ENCODE data around the gene KCNQ1OT1. TPM values are rescaled to one million over a fixed set of nuclear protein-coding genes. Genes with fewer than 3 reads are reported as not detected.

Gene KCNQ1OT1
- total and polyA plus RNA-seq, 9 of the 15 experiments (the other 6 are each of a cell fraction or from before 2014, with no cell fraction given), result 0.04 to 2.3 (median 0.74) TPM

DNA sequence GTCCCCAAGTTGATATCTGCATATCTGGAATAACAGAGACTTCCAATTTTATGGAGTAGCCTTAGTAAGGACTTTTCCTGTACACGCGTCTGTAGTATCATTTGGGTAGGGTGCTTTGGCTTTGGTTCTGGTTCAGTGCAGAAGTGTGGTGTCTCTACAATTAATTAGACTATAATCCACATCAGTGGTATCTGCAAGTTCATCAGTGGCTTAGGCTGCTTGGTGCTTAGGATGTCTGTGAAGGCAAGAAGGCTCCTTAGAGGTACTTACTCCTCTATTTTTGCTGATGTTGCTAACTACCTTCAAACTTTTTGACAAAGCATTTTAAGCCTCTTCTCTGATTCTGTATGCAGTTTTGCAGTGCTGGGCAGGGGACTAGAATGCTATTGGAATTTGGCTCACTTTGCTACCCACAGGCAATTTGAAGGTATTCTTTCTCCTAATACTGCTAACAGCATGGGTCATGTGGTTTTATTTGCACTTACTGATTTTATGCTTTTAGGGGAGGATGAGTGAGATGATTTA, 49.4 kb downstream of the KCNQ1OT1 start (continued):
- TF ChIP-seq, protein P1, sequence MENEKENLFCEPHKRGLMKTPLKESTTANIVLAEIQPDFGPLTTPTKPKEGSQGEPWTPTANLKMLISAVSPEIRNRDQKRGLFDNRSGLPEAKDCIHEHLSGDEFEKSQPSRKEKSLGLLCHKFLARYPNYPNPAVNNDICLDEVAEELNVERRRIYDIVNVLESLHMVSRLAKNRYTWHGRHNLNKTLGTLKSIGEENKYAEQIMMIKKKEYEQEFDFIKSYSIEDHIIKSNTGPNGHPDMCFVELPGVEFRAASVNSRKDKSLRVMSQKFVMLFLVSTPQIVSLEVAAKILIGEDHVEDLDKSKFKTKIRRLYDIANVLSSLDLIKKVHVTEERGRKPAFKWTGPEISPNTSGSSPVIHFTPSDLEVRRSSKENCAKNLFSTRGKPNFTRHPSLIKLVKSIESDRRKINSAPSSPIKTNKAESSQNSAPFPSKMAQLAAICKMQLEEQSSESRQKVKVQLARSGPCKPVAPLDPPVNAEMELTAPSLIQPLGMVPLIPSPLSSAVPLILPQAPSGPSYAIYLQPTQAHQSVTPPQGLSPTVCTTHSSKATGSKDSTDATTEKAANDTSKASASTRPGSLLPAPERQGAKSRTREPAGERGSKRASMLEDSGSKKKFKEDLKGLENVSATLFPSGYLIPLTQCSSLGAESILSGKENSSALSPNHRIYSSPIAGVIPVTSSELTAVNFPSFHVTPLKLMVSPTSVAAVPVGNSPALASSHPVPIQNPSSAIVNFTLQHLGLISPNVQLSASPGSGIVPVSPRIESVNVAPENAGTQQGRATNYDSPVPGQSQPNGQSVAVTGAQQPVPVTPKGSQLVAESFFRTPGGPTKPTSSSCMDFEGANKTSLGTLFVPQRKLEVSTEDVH (IDR thresholded peaks at IDR 0.05; ENCODE audit: low read depth, partially characterized antibody), result no peak
- TF ChIP-seq, protein P2, sequence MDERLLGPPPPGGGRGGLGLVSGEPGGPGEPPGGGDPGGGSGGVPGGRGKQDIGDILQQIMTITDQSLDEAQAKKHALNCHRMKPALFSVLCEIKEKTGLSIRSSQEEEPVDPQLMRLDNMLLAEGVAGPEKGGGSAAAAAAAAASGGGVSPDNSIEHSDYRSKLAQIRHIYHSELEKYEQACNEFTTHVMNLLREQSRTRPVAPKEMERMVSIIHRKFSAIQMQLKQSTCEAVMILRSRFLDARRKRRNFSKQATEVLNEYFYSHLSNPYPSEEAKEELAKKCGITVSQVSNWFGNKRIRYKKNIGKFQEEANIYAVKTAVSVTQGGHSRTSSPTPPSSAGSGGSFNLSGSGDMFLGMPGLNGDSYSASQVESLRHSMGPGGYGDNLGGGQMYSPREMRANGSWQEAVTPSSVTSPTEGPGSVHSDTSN (CRISPR knock-in tag; IDR thresholded peaks at IDR 0.05; ENCODE audit: low read depth), result no peak
- TF ChIP-seq, protein P2 (tag; conservative IDR thresholded peaks at IDR 0.05; ENCODE audit: low read depth), result no peak
- TF ChIP-seq MBD2 (IDR thresholded peaks at IDR 0.05; ENCODE audit: borderline replicate concordance, low read depth) (no peak), TAF1 (IDR thresholded peaks at IDR 0.05; ENCODE audit: control insufficient read depth, extremely low read depth, insufficient read depth, low read length, severe bottlenecking) (no peak)
